H1 (cell line): ENCODE data around the gene PIM1. TPM values are rescaled to one million over a fixed set of nuclear protein-coding genes. Genes with fewer than 3 reads are reported as not detected.

Experiments used
- CTCF ChIA-PET: fragments of 300-600 bp; sonication (Branson Sonifier 250); formaldehyde crosslinking; loops from one replicate; lab custom pipeline; 2021; ENCODE audit not compliant: partially characterized antibody; lab: Charles Lee
- POLR2A ChIA-PET: fragments of 300-600 bp; sonication (Branson Sonifier 250); formaldehyde crosslinking; loops from one replicate; lab custom pipeline; 2021; ENCODE audit warnings: inconsistent platforms; ENCODE audit not compliant: partially characterized antibody; lab: Charles Lee
- DNase-seq, 2 experiments: peaks; one replicate each; pipeline versions ENCODE4 v3.0.0 to v3.0.0-alpha.2; 2010 to 2022; ENCODE audit warnings: low spot score in 2 of 2, low read depth in 1 of 2, mixed read lengths in 1 of 2
- FAIRE-seq: peaks from 2 replicates; lab custom pipeline; 2011; peaks lifted over from hg19 to GRCh38; lab: Jason Lieb, UNC
- H2AFZ ChIP-seq: 2 replicates; pipeline ENCODE4 v1.8.1; 2012; ENCODE audit warnings: low read length, inconsistent platforms
- H2AK5ac ChIP-seq: 2 replicates; pipeline ENCODE4 v1.6.1; 2013; ENCODE audit warnings: low read depth, low read length
- H2BK120ac ChIP-seq: replicated peaks from 2 replicates; pipeline ENCODE3; 2013; ENCODE audit warnings: low read depth, low read length, inconsistent platforms
- H2BK12ac ChIP-seq: 2 replicates; pipeline ENCODE4 v1.6.1; 2013; ENCODE audit warnings: low read depth, low read length
- H2BK15ac ChIP-seq: 2 replicates; pipeline ENCODE4 v1.6.1; 2013; ENCODE audit warnings: low read length
- H2BK20ac ChIP-seq: 2 replicates; pipeline ENCODE4 v1.6.1; 2013; ENCODE audit warnings: low read length
- H2BK5ac ChIP-seq: 2 replicates; pipeline ENCODE4 v1.6.1; 2013; ENCODE audit warnings: low read depth, low read length
- H3K14ac ChIP-seq: 2 replicates; pipeline ENCODE4 v1.6.1; 2013; ENCODE audit warnings: inconsistent platforms; ENCODE audit not compliant: insufficient read length
- H3K18ac ChIP-seq: 2 replicates; pipeline ENCODE4 v1.6.1; 2013; ENCODE audit warnings: low read length; ENCODE audit errors: extremely low read depth
- H3K23ac ChIP-seq: 2 replicates; pipeline ENCODE4 v1.6.1; 2013; ENCODE audit warnings: inconsistent platforms; ENCODE audit not compliant: insufficient read length
- H3K23me2 ChIP-seq: 2 replicates; pipeline ENCODE4 v1.6.1; 2013; ENCODE audit warnings: low read depth, low read length
- H3K27ac ChIP-seq: 2 replicates; pipeline ENCODE4 v1.6.1; 2011; ENCODE audit warnings: low read depth, low read length, inconsistent platforms
- H3K27me3 ChIP-seq, 4 experiments: replicated peaks in 1 of 4; 1 replicate in 1 of 4; 2 replicates in 3 of 4; pipeline versions ENCODE4 v1.6.1 to v1.8.1; 2011 to 2013; ENCODE audit warnings: low read length in 3 of 4, mild to moderate bottlenecking in 3 of 4, inconsistent platforms in 2 of 4, mixed read lengths in 2 of 4, moderate library complexity in 1 of 4; ENCODE audit not compliant: control insufficient read depth in 3 of 4, insufficient read depth in 3 of 4; ENCODE audit errors: extremely low read depth in 1 of 4
- H3K36me3 ChIP-seq, 4 experiments: 2 replicates each; pipeline versions ENCODE4 v1.6.1 to v1.8.1; 2011 to 2013; ENCODE audit warnings: mild to moderate bottlenecking in 4 of 4, low read length in 3 of 4, moderate library complexity in 2 of 4, control low read depth in 1 of 4, inconsistent platforms in 1 of 4; ENCODE audit not compliant: insufficient read depth in 4 of 4, control insufficient read depth in 2 of 4
- H3K4ac ChIP-seq: replicated peaks from 2 replicates; pipeline ENCODE3; 2013; ENCODE audit warnings: low read length, low read depth, mixed read lengths, inconsistent platforms; ENCODE audit not compliant: insufficient read length
- H3K4me1 ChIP-seq, 4 experiments: replicated peaks in 1 of 4; 1 replicate in 1 of 4; 2 replicates in 3 of 4; pipeline versions ENCODE4 v1.6.1 to v1.8.1; 2011 to 2013; ENCODE audit warnings: low read length in 3 of 4, inconsistent platforms in 2 of 4, mixed read lengths in 1 of 4; ENCODE audit not compliant: insufficient read depth in 4 of 4, control insufficient read depth in 3 of 4
- H3K4me2 ChIP-seq, 2 experiments: 2 replicates each; pipeline versions ENCODE4 v1.6.1 to v1.8.1; 2011 to 2013; ENCODE audit warnings: low read depth in 2 of 2, low read length in 2 of 2, control low read depth in 1 of 2, inconsistent platforms in 1 of 2, mild to moderate bottlenecking in 1 of 2; ENCODE audit not compliant: insufficient read depth in 1 of 2
- H3K4me3 ChIP-seq, 4 experiments: fragments of 200-600, 300-600 bp in 1 of 4; sonication (generic), shearing (Covaris generic), sonication (Bioruptor Twin) in 1 of 4; 2 replicates each; pipeline versions ENCODE4 v1.5.1 to v1.8.1; 2011 to 2016; ENCODE audit warnings: low read length in 4 of 4, low read depth in 3 of 4, control low read depth in 2 of 4, inconsistent platforms in 2 of 4, mild to moderate bottlenecking in 2 of 4, mixed read lengths in 1 of 4, moderate library complexity in 1 of 4; ENCODE audit not compliant: insufficient read depth in 2 of 4; ENCODE audit errors: extremely low read depth in 1 of 4
- H3K56ac ChIP-seq: replicated peaks from 2 replicates; pipeline ENCODE3; 2013; ENCODE audit warnings: low read depth, mild to moderate bottlenecking, mixed read lengths, low read length, inconsistent platforms; ENCODE audit not compliant: insufficient read length
- H3K79me1 ChIP-seq: 2 replicates; pipeline ENCODE4 v1.6.1; 2013; ENCODE audit warnings: low read depth, low read length, control low read depth
- H3K79me2 ChIP-seq, 2 experiments: 2 replicates each; pipeline versions ENCODE4 v1.6.1 to v1.8.1; 2012 to 2013; ENCODE audit warnings: low read length in 2 of 2, mild to moderate bottlenecking in 2 of 2, inconsistent platforms in 1 of 2; ENCODE audit not compliant: insufficient read depth in 2 of 2, control insufficient read depth in 1 of 2
- H3K9ac ChIP-seq, 4 experiments: replicated peaks in 1 of 4; 1 replicate in 1 of 4; 2 replicates in 3 of 4; pipeline versions ENCODE4 v1.6.1 to v1.8.1; 2011 to 2013; ENCODE audit warnings: low read depth in 3 of 4, low read length in 3 of 4, control low read depth in 2 of 4, mild to moderate bottlenecking in 2 of 4, moderate library complexity in 2 of 4, inconsistent platforms in 1 of 4; ENCODE audit errors: extremely low read depth in 1 of 4
- H3K9me3 ChIP-seq, 2 experiments: 2 replicates each; pipeline versions ENCODE4 v1.6.1 to v1.8.1; 2012 to 2013; ENCODE audit warnings: mild to moderate bottlenecking in 2 of 2, moderate library complexity in 2 of 2, control low read depth in 1 of 2, inconsistent platforms in 1 of 2, low read depth in 1 of 2, low read length in 1 of 2, mixed read lengths in 1 of 2; ENCODE audit not compliant: insufficient read depth in 2 of 2
- H4K20me1 ChIP-seq, 2 experiments: replicated peaks in 1 of 2; 2 replicates each; pipeline versions ENCODE3 to v1.8.1; 2011 to 2013; ENCODE audit warnings: inconsistent platforms in 2 of 2, low read length in 2 of 2, mild to moderate bottlenecking in 1 of 2; ENCODE audit not compliant: insufficient read depth in 2 of 2, control insufficient read depth in 1 of 2
- H4K5ac ChIP-seq: 2 replicates; pipeline ENCODE4 v1.6.1; 2013; ENCODE audit warnings: low read length, low read depth, mixed read lengths, inconsistent platforms; ENCODE audit not compliant: insufficient read length
- H4K8ac ChIP-seq: 2 replicates; pipeline ENCODE4 v1.8.0; 2013; ENCODE audit warnings: mild to moderate bottlenecking, moderate library complexity, low read length, inconsistent platforms; ENCODE audit not compliant: insufficient read depth; ENCODE audit errors: extremely low read depth
- H4K91ac ChIP-seq: replicated peaks from 2 replicates; pipeline ENCODE3; 2013; ENCODE audit warnings: low read length, mixed read lengths, inconsistent platforms; ENCODE audit not compliant: insufficient read length
- ASH2L ChIP-seq: fragments of 200-600, 300-600 bp; sonication (generic); IDR thresholded peaks from one replicate; pipeline ENCODE4 v1.7.1; 2017; ENCODE audit warnings: low read length
- BRCA1 ChIP-seq: IDR thresholded peaks from 2 replicates; pipeline ENCODE4 v1.6.1; 2012; ENCODE audit warnings: low read depth, low read length, improper control_type of control experiment
- CBX5 ChIP-seq: fragments of 300-800, 300-1000 bp; sonication (generic); IDR thresholded peaks from 2 replicates; pipeline ENCODE4 v1.7.1; 2016; ENCODE audit warnings: antibody characterized with exemption, low read length, low read depth
- EGR1 ChIP-seq: IDR thresholded peaks from 2 replicates; pipeline ENCODE4 v1.6.1; 2011; ENCODE audit warnings: low read depth, low read length, borderline replicate concordance
- FOSL1 ChIP-seq: IDR thresholded peaks from 2 replicates; pipeline ENCODE4 v1.6.1; 2011; ENCODE audit warnings: mild to moderate bottlenecking, low read depth, low read length, moderate library complexity; ENCODE audit not compliant: insufficient read depth
- MAFK ChIP-seq: IDR thresholded peaks from 2 replicates; pipeline ENCODE4 v1.6.1; 2012; ENCODE audit warnings: low read depth, mild to moderate bottlenecking, improper control_type of control experiment, low read length
- NRF1 ChIP-seq: IDR thresholded peaks from 2 replicates; pipeline ENCODE4 v1.6.1; 2011; ENCODE audit warnings: mild to moderate bottlenecking, low read depth, low read length, improper control_type of control experiment
- POLR2A ChIP-seq, 2 experiments: IDR thresholded peaks; 1 replicate in 1 of 2; 2 replicates in 1 of 2; pipeline ENCODE4 v1.6.1; 2011; ENCODE audit warnings: low read depth in 2 of 2, low read length in 2 of 2, mild to moderate bottlenecking in 2 of 2; ENCODE audit errors: control extremely low read depth in 1 of 2
- RBBP5 ChIP-seq: IDR thresholded peaks from 2 replicates; pipeline ENCODE4 v1.7.1; 2012; ENCODE audit warnings: low read depth, mild to moderate bottlenecking, inconsistent platforms, low read length, moderate library complexity, borderline replicate concordance
- RFX5 ChIP-seq: IDR thresholded peaks from 2 replicates; pipeline ENCODE4 v1.6.1; 2011; ENCODE audit warnings: low read depth, low read length, improper control_type of control experiment, borderline replicate concordance
- RXRA ChIP-seq: IDR thresholded peaks from 2 replicates; pipeline ENCODE4 v1.6.1; 2011; ENCODE audit warnings: low read depth, mild to moderate bottlenecking, low read length, moderate library complexity; ENCODE audit not compliant: insufficient read depth
- SIRT6 ChIP-seq: IDR thresholded peaks from one replicate; pipeline ENCODE4 v1.7.1; 2012; ENCODE audit warnings: low read length, inconsistent platforms
- SP1 ChIP-seq: IDR thresholded peaks from 2 replicates; pipeline ENCODE4 v1.6.1; 2011; ENCODE audit warnings: low read depth, low read length
- YY1 ChIP-seq: IDR thresholded peaks from 2 replicates; pipeline ENCODE4 v1.6.1; 2011; ENCODE audit warnings: low read depth, mild to moderate bottlenecking, low read length
- WGBS, 2 experiments: shearing (Covaris generic) in 1 of 2; methylation state at CpG; one replicate each; pipeline versions ENCODE4 v1.1.6 to v1.1.7; 2013 to 2015; ENCODE audit warnings: low lambda C conversion rate in 2 of 2, mixed read lengths in 2 of 2, inconsistent platforms in 1 of 2, low coverage in 1 of 2, missing lambda C conversion rate in 1 of 2; ENCODE audit not compliant: insufficient replicate concordance in 2 of 2, insufficient coverage in 1 of 2, insufficient read length in 1 of 2; ENCODE audit errors: extremely low coverage in 1 of 2, missing lambda C conversion rate in 1 of 2; 5-methylcytosine and 5-hydroxymethylcytosine counted together
- polyA plus RNA-seq, 7 experiments: library from polyadenylated mRNA; depleted of rRNA in 3 of 7; stranded (reverse) in 5 of 7; unstranded in 2 of 7; fragments of >200 nt in 5 of 7; fragments of 200-250 nt in 2 of 7; gene quantifications; 1 replicate in 5 of 7; 2 replicates in 1 of 7; 4 replicates in 1 of 7; pipeline versions ENCODE4 v1.2.1 to v1.2.3, GENCODE V29; 2011 to 2013; ENCODE audit warnings: missing spikeins in 2 of 7, mixed read lengths in 2 of 7
- total RNA-seq: library from RNA; stranded (reverse); fragmentation: NEBNext Ultra II Directional; extraction: Animal tissue kit (Norgen Biotek cat#: 25700); gene quantifications from 2 replicates; pipeline ENCODE4 v1.2.1, GENCODE V29; 2021

Gene PIM1
- total and polyA plus RNA-seq, 2 of the 8 experiments (the other 6 are each of a cell fraction or from before 2014, with no cell fraction given): 25.5 to 94.9 TPM

GRCh38 chr6:37150314-37150713 is 19.6 kb upstream of the PIM1 start:
- no peak for FAIRE-seq
- no peak overlapping the region for H3K4me3 ChIP-seq
- H3K79me2 ChIP-seq: no peaks in the 10 kb centered on the region
- H3K27ac ChIP-seq: no peak overlapping the region
- H3K23ac ChIP-seq: no peak overlapping the region
- ChIA-PET CTCF (interaction anchor here (1.3 kb wide), 1 partner anchor 60 kb away, joined by 5 read pairs; no protein-coding TSS in a partner anchor), POLR2A (interaction anchor here (0.9 to 2.2 kb wide), 9 partner anchors 9 to 24 kb away, joined by 3 to 10 read pairs (median 5); partner anchors contain the start of gene PIM1)
- DNase-seq: no peak
- H2BK5ac ChIP-seq: no peak overlapping the region
- H4K20me1 ChIP-seq: no peaks in the 10 kb centered on the region
- no peaks in the 10 kb centered on the region for H3K9me3 ChIP-seq
- no peaks in the 10 kb centered on the region for H3K27me3 ChIP-seq
- no peak overlapping the region for H3K56ac ChIP-seq
- no peak overlapping the region for H2AFZ ChIP-seq
- H4K5ac ChIP-seq: no peak overlapping the region
- no peak overlapping the region for H4K8ac ChIP-seq
- H3K4me1 ChIP-seq: peaks cover 0 to 2% (median 0%) of the 10 kb centered on the region in 4 experiments; a peak in 2 of 7 replicates
- no peak overlapping the region for H2AK5ac ChIP-seq
- no peaks in the 10 kb centered on the region for H3K36me3 ChIP-seq
- H2BK20ac ChIP-seq: no peak overlapping the region
- H3K23me2 ChIP-seq: no peaks in the 10 kb centered on the region
- no peak overlapping the region for H3K18ac ChIP-seq
- H3K79me1 ChIP-seq: no peaks in the 10 kb centered on the region
- WGBS, 2 experiments: 81% methylated on average over 3 of the region's 3 CpGs; no CpG with 5 or more reads in 1 of the 2 experiments
- no peak overlapping the region for H2BK120ac ChIP-seq
- H2BK12ac ChIP-seq: no peak overlapping the region
- no peak overlapping the region for H3K14ac ChIP-seq
- no peak overlapping the region for H3K4ac ChIP-seq
- no peak overlapping the region for H3K4me2 ChIP-seq
- H4K91ac ChIP-seq: no peak overlapping the region
- no peak overlapping the region for H2BK15ac ChIP-seq
- H3K9ac ChIP-seq: no peak overlapping the region
- TF ChIP-seq RBBP5: no peak
- no peak for TF ChIP-seq FOSL1
- no peak for TF ChIP-seq NRF1
- TF ChIP-seq SP1: no peak
- no peak for TF ChIP-seq RFX5
- TF ChIP-seq RXRA: no peak
- TF ChIP-seq MAFK: no peak
- no peak for TF ChIP-seq SIRT6
- TF ChIP-seq EGR1: no peak
- TF ChIP-seq BRCA1: no peak
- TF ChIP-seq POLR2A (IDR thresholded peaks at IDR 0.05; ENCODE audit: control extremely low read depth in 1 of 2, low read depth in 2 of 2, low read length in 2 of 2): no peak
- no peak for TF ChIP-seq YY1
- TF ChIP-seq CBX5: no peak
- no peak for TF ChIP-seq ASH2L
